D721Med (cell line): Measurements from ENCODE around the gene CDK5R1.

Source experiments
- DNase-seq: peaks from one replicate; pipeline ENCODE4 v3.0.0; 2011; ENCODE audit warnings: low spot score; ENCODE audit not compliant: insufficient read length
- FAIRE-seq: peaks from 2 replicates; lab custom pipeline; 2011; peaks lifted over from hg19 to GRCh38; lab: Jason Lieb, UNC
- TF ChIP-seq, protein P1 (sequence below): IDR thresholded peaks from 2 replicates; pipeline ENCODE4 v1.5.1; 2012; ENCODE audit warnings: mild to moderate bottlenecking, control low read depth; ENCODE audit not compliant: insufficient read depth; ENCODE audit errors: missing control alignments

The CDK5R1 gene

DNA sequence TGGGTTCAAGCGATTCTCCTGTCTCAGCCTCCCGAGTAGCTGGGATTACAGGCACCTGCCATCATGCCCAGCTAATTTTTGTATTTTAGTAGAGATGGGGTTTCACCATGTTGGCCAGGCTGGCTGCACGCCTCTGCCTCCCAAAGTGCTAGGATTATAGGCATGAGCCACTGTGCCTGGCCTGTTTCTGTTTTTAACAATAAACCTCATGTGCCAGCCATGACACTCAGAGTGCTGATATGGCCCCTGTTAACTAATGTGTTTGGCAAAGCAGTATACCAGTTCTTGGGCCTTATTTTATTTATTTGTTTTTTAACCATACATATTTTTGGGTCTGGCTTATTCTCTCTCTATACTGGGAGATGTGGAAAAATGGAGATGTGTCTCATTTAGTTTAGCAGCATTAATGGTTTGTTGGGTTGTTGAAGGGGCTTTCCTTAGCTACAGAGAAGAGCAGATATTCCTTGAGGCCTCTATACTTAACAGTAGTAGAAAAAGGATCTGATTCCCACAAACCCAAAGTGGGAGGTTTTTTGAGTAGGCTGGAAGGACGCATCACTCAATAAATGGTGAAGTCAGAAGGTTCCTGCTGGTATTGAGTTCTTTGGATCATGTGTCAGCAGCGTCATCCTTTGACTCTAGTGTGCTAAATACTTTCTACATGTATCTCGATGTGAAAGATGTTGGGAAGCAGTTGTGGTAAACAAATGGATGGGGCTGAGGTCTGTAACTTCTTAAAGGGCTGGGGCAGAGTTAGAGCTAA lies 16.2 kb upstream of the CDK5R1 start:
- TF ChIP-seq, protein P1, sequence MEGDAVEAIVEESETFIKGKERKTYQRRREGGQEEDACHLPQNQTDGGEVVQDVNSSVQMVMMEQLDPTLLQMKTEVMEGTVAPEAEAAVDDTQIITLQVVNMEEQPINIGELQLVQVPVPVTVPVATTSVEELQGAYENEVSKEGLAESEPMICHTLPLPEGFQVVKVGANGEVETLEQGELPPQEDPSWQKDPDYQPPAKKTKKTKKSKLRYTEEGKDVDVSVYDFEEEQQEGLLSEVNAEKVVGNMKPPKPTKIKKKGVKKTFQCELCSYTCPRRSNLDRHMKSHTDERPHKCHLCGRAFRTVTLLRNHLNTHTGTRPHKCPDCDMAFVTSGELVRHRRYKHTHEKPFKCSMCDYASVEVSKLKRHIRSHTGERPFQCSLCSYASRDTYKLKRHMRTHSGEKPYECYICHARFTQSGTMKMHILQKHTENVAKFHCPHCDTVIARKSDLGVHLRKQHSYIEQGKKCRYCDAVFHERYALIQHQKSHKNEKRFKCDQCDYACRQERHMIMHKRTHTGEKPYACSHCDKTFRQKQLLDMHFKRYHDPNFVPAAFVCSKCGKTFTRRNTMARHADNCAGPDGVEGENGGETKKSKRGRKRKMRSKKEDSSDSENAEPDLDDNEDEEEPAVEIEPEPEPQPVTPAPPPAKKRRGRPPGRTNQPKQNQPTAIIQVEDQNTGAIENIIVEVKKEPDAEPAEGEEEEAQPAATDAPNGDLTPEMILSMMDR = no peak
- FAIRE-seq = no peak
- DNase-seq = no peak

DNA sequence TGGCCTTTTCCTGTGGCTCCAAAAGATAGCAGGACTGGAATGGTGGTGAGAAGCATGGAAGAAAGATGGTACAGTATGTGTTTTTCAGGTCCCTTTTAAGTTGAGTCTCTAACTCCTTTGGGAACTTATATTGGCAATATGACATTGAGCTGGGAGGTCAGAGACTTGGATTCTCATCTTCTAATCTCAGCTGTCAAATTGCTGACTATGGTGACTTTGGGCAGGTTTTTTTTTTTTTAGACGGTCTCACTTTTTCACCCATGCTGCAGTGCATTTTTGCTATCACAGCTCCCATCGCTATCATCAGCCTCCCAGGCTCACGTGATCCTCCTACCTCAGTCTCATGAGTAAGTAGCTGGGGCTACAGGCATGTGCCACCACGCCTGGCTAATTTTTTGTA lies 15.1 kb upstream of the CDK5R1 start:
- FAIRE-seq = no peak
- DNase-seq = no peak
- TF ChIP-seq, protein P1 = no peak

DNA sequence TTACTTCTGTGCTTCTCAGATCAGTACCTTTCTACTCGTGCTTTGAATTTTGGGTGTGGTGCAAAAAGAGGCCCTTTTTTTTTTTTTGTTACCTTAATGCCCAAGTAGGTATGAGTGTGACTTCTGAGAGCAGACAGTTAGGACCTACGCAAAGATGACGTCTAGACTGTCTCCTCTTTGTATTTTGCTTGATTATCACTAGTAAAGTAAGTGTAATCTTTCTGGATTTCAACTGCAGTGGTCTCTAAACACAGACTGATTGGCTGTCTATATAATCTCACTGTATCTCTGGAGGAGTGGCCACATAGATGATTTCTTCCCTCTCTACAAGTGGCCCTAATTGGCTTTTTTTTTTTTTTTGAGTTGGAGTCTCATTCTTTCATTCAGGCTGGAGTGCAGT lies 11.5 kb upstream of the CDK5R1 start:
- TF ChIP-seq, protein P1 = no peak
- FAIRE-seq (no peak), DNase-seq (no peak)

DNA sequence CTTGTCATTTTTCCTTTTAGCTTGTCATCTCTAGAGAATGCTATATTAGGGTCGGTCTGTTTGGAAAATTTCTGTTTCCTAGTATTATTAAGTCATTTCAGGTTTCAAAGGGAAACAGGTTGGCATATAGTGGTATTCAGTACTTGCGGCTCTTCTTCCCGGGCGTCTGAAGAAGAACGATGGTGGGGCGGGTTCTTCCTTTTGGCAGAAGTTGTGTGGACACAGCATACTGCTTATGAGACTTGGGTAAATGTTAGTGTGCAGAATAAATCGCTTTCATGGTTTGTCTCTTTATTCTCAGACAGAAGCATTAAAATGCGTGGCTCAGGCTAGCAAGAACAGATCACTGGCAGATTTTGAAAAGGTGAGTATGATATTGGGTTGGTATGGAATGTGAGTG lies 9.6 kb upstream of the CDK5R1 start:
- DNase-seq = no peak
- TF ChIP-seq, protein P1 = no peak
- FAIRE-seq = no peak

DNA sequence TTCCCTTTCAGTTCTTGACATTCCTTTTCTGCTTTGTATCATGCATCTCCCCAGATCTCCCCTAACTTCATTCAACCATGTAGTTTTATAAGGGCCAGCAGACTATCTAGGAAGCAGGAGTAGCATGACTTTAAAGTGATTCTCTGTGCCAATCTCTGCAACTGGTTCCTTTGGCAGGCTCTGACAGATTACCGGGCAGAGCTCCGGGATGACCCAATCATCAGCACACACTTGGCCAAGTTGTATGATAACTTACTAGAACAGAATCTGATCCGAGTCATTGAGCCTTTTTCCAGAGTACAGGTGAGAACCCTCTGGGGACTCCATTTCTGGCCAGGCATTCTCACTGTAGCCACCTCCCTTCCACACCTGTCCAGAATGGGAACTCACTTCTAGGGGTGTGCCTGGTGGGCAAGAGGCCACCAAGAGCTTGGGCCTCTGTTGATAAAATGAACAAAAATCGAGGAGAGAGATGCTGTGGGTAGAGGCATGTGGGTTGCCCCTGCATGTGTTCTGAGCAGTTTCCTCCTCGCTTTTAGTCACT lies 7.6 kb upstream of the CDK5R1 start:
- TF ChIP-seq, protein P1 = no peak
- DNase-seq = no peak
- no peak for FAIRE-seq

DNA sequence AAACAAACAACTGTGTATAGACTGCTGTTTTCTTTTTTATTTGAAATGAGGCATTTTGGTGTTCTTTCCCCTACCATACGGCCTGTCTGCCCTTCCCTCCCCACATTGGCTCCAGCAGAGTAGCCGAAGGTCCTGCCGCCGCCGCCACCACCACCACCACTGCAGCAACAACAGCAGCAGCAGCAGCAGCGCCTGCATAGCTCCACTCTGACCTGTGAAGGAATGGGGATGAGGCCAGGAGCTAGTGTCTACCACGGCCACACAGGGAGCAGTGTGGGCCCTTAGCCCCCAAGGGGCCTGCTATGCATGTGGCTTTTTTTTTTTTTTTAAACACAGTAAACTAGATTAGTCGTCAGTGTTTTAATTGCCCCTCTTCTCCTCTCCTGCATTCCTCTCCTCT lies 5.6 kb upstream of the CDK5R1 start:
- DNase-seq (no peak), FAIRE-seq (no peak)
- TF ChIP-seq, protein P1 = no peak
